HUES48 (cell line): ENCODE measurements around the gene GOSR1.
"Not testable (repeated sequence)": the region's sequence is repeated elsewhere in the genome, so short reads cannot be mapped to it uniquely, and the experiment has no call there.

Experiments
- H3K27ac ChIP-seq: one replicate; pipeline ENCODE4 v1.7.0; 2013; ENCODE audit warnings: low read depth, low read length, inconsistent platforms
- H3K27me3 ChIP-seq: 2 replicates; pipeline ENCODE4 v1.6.1; 2013; ENCODE audit warnings: mild to moderate bottlenecking, low read length; ENCODE audit not compliant: control insufficient read depth, insufficient read depth
- H3K36me3 ChIP-seq: 2 replicates; pipeline ENCODE4 v1.6.1; 2013; ENCODE audit warnings: low read length; ENCODE audit not compliant: control insufficient read depth, insufficient read depth
- H3K4me1 ChIP-seq: 2 replicates; pipeline ENCODE4 v1.6.1; 2013; ENCODE audit warnings: mild to moderate bottlenecking, low read length; ENCODE audit not compliant: control insufficient read depth, insufficient read depth
- H3K4me3 ChIP-seq: 2 replicates; pipeline ENCODE4 v1.5.1; 2013; ENCODE audit warnings: mild to moderate bottlenecking, low read depth, low read length
- H3K9ac ChIP-seq: 2 replicates; pipeline ENCODE4 v1.6.1; 2013; ENCODE audit warnings: mild to moderate bottlenecking, low read depth, low read length, moderate library complexity
- H3K9me3 ChIP-seq: 2 replicates; pipeline ENCODE4 v1.6.1; 2013; ENCODE audit warnings: low read length; ENCODE audit not compliant: control insufficient read depth, insufficient read depth

GOSR1 gene

DNA sequence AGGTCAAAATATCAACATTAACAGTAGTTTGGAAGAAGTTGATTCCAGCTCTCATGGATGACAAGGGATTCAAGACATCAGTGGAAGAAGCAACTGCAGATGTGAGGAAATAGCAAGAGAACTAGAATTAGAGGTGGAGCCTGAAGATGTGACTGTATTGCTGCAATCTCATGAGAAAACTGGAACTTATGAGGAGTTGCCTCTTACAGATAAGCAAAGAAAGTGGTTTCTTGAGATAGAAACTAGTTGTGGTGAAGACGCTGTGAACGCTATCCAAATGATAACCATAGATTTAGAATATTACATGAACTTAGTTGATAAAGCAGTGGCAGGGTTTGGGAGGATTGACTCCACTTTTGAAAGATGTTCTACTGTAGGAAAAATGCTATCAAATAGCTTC, 67.8 kb downstream of the GOSR1 start:
- Histone ChIP-seq H3K4me1 (no peaks in the 10 kb centered on the region), H3K36me3 (no peaks in the 10 kb centered on the region), H3K4me3 (no peak overlapping the region), H3K9ac (no peak overlapping the region), H3K27me3 (no peaks in the 10 kb centered on the region), H3K27ac (no peak overlapping the region), H3K9me3 (no peaks in the 10 kb centered on the region)

DNA sequence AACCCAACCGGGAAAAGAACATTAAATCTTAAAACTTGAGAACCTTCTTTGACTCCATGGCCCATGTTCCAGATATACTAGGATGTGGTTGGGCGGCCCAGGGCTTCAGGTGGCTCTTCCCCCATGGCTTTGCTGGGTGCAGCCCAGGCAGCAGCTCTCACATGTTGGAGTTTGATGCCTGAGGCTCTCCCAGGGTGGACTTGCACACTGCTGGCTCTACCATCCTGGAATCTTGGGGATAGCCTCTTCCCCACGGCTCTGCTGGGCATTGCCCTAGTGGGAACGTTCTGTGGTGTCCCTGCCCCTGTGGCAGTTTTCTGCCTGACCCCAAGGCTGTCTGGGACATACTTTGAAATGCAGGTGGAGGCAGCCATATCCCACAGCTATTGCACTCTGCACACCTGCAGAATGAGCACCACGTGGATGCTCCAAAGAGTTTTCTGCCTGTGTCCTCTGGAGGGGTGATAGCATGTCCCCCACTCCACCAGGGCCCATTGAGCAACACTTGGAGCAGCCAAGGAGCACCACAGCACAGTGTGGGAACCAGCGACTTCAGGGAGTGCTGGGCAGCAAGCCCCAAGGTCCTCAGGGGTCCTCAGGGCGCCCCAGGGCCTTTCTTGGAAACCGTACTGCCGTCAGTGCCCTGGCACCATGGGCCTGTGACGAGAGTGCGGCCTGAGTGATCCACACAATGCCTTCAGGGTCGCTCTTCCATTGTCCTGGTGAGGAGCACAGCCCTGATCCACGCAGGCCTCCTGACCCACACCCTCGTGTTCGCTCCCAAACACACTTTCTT, 70.8 kb downstream of the GOSR1 start:
- H3K9me3 ChIP-seq = no peaks in the 10 kb centered on the region
- H3K4me1 ChIP-seq = no peaks in the 10 kb centered on the region
- no peaks in the 10 kb centered on the region for H3K36me3 ChIP-seq
- no peak overlapping the region for H3K4me3 ChIP-seq
- H3K9ac ChIP-seq = no peak overlapping the region
- no peaks in the 10 kb centered on the region for H3K27me3 ChIP-seq
- H3K27ac ChIP-seq = no peak overlapping the region

DNA sequence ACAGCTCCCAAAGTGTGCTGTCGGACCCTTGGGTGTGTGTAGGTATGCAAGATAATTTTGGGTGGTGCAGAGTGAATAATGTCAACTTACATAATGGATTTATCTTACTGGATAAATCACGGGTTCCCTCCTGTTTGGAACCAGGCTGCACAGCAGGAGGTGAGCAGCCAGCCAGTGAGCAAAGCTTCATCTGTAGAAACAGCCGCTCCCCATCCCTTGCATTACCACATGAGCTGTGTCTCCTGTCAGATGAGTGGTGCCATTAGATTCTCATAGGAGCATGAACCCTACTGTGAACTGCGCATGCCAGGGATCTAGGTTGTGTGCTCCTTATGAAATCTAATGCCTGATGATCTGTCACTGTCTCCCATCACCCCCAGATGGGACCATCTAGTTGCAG, 72.0 kb downstream of the GOSR1 start:
- H3K27me3 ChIP-seq, H3K9me3 ChIP-seq, H3K4me3 ChIP-seq, H3K36me3 ChIP-seq, H3K27ac ChIP-seq, H3K4me1 ChIP-seq, H3K9ac ChIP-seq: not testable (repeated sequence)

DNA sequence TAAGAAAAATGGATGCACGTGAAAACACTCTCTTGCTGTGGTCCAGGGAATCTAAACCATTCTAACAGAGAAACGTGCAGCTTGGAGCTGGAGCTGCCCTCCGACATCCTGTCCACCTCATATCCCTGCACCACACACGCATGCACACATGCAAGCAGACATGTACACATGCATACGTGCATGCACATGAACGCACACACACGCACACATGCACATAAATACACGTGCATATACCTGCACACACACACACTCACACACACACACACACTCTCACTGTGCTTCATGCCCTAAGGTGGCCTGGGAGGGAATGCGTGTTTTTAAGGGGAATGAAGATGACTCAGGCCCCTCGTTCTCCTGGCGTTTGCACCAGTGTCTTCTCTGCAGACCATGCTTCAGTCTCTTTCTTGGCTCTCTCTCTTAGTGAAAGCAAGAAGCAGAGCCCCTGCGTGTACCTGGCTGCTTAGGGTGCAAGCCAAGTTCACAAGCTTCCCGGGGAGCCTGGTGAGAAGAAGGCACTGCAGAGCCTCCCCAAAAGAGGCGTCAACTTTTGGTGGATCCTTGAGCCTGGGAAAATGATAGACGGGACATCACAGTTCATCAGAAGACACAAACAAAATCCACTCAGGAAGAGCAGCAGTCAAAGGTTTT, 72.8 kb downstream of the GOSR1 start:
- H3K9me3 ChIP-seq = no peaks in the 10 kb centered on the region
- H3K27ac ChIP-seq = no peak overlapping the region
- no peaks in the 10 kb centered on the region for H3K27me3 ChIP-seq
- no peak overlapping the region for H3K9ac ChIP-seq
- no peak overlapping the region for H3K4me3 ChIP-seq
- H3K36me3 ChIP-seq = no peaks in the 10 kb centered on the region
- no peaks in the 10 kb centered on the region for H3K4me1 ChIP-seq

DNA sequence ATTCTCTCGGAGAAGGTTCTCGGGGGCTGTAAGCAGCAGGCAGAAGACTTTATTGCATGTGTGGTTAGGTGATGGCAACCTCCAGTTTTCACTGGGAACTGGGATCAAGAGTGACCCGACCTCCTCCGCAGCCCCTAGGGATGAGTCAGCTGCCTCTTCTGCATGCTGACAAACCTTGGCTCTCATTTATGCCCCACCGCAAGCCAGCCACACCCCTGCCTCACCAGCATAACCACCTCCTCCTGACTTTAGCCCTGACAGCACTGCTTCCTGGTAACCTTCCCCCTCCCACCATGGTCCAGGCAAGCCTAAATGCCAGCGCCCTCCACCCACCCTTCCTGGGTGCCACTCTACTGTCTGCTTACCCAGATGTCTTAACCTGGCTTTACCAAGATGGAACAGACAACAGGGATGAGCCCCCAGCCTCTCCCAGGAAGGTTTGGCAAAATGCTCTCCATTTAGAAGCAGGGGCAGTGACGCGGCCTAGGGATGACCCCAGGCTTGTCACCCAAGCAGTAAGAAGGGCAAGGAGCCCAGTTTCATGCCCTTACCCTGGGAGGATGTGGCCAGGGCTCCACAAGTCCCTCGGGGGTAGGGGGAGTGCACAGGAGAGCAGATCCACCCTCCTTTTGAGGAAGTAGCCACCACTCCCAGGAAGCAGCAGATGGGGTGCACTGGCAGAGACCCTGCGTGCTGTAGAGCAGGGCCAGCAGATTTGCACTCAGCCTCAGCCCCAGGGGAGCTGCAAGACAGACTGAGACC, 73.5 kb downstream of the GOSR1 start:
- no peak overlapping the region for H3K27ac ChIP-seq

DNA sequence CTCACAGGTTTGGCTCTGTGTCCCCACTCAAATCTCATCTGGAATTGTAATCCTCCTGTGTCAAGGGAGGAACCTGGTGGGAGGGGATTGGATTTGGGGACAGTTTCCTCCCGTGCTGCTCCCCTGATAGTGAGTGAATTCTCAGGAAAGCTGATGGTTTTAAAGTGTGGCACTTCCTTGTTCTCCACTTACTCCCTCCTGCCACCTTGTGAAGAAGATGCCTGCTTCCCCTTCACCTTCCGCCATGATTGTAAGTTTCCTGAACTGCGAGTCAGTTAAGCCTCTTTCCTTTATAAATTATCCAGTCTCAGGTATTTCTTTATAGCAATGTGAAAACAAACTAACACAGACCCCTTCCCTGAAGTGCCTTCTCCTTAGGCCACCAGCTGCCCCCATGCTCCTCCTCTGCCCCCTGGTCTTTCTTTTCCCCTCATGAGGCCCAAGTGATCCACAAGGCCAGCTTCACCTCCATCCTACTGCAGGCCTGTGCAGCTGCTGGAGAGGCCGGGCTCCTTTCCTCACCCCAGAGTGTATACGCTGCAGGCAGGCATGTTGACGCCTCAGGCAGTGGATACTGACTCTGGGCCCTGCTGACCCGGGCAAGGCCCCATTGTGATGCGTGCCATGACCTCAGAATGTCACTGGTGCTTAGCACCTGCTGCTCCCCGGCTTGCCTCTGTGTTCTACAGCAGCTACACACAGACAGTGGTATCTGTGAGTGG, 74.2 kb downstream of the GOSR1 start:
- H3K4me1 ChIP-seq, H3K27me3 ChIP-seq, H3K4me3 ChIP-seq, H3K36me3 ChIP-seq, H3K27ac ChIP-seq, H3K9ac ChIP-seq, H3K9me3 ChIP-seq: not testable (repeated sequence)

More for the DNA sequence above, 73.5 kb downstream of the GOSR1 start:
- Histone ChIP-seq H3K9me3 (no peaks in the 10 kb centered on the region), H3K36me3 (no peaks in the 10 kb centered on the region), H3K4me1 (no peaks in the 10 kb centered on the region), H3K4me3 (no peak overlapping the region), H3K9ac (no peak overlapping the region), H3K27me3 (no peaks in the 10 kb centered on the region)

DNA sequence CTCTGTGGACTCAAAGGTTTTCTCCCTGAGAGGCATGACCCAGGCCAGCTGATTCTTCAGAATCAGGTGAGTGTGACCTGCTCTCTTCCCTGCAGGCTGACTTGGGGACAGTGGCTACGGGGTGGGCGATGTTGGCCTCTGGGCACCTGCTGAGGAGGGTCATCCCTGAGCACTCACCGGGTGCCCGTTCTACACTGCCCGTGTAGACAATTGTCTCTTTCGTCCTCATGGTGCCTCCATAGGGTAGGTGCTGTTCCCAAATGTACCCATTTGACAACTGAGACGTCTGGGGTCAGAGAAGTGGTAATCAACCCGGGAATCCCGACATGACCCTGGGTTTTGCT, 74.8 kb downstream of the GOSR1 start:
- Histone ChIP-seq H3K9ac (no peak overlapping the region), H3K27ac (no peak overlapping the region)

DNA sequence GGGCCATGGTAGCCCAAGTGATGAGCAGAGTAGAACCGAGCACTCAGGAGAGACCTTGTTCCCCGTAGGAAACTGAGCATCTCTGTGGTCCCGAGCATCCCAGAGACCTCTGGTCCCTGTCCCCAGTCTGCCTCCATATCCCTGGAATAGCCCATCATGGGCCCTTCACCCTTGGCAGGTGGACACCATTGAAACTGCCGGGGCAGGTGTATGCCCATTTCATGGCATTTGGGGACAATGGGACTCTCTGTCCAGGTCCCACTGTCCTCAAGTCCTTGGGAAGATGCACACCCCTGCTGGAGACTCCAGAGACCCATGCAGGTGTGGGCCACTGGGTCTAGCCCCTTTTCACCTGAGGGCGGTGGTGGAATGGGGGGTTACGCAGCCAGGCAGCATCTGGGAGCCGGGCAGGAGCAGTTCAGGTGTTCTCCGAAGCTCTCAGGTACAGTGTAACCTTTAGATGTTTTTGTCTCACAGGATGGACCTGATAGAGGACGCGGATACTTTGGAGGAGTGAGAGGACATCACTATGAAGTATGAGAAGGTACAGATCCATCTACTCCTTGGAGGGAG, 75.9 kb downstream of the GOSR1 start:
- Histone ChIP-seq H3K27ac (no peak overlapping the region), H3K4me3 (no peak overlapping the region), H3K9ac (no peak overlapping the region), H3K27me3 (no peaks in the 10 kb centered on the region), H3K4me1 (no peaks in the 10 kb centered on the region), H3K9me3 (no peaks in the 10 kb centered on the region), H3K36me3 (no peaks in the 10 kb centered on the region)

More for the DNA sequence above, 74.8 kb downstream of the GOSR1 start:
- Histone ChIP-seq H3K9me3 (no peaks in the 10 kb centered on the region), H3K4me1 (no peaks in the 10 kb centered on the region), H3K27me3 (no peaks in the 10 kb centered on the region), H3K4me3 (no peak overlapping the region), H3K36me3 (no peaks in the 10 kb centered on the region)

DNA sequence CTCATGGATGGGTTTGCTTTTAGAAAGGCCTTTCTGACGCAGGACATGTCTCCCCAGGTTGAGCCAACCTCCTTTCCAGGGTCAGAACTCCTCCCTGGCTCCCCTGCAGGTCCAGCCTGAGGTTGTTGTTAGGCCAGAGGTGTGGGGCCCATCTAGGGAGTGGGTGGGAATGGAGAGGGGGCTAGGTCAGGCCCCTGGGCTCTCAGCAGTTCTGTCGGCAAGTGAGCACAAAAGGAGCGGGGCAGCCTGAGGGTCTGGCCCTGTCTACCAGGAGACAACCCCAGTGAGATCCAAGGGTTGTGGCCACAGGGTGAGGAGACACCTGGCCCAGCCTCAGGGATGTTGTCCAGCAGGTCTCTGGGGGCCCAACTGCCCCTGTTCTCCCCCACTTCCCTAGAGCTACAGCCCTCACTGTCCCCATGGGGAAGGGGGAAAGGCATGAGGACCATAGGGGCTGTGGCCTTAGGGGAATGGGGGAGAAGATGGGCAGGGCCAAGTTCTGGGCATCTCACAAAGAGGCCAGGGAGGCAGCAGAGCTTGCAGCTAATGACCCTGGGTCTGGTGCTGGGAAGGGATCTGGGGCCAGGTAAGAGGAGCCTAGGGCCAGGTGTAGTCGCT, 76.7 kb downstream of the GOSR1 start:
- H3K9me3 ChIP-seq, H3K27me3 ChIP-seq, H3K27ac ChIP-seq, H3K36me3 ChIP-seq, H3K9ac ChIP-seq, H3K4me3 ChIP-seq, H3K4me1 ChIP-seq: not testable (repeated sequence)
